Testis (tissue), 2 donors: ENCODE results near the gene MALAT1.

Experiments
- CTCF ChIP-seq, 3 experiments: fragments of 450-650 bp in 2 of 3; fragments of 200-600 bp in 1 of 3; sonication (generic) in 1 of 3; IDR thresholded peaks; one replicate each; pipeline ENCODE4 v1.5.1; 2016 to 2019; ENCODE audit warnings: antibody characterized with exemption in 3 of 3, mild to moderate bottlenecking in 2 of 3, moderate library complexity in 1 of 3
- POLR2A ChIP-seq: fragments of 450-650 bp; IDR thresholded peaks from one replicate; pipeline ENCODE4 v1.6.1; 2017; ENCODE audit warnings: antibody characterized with exemption, mild to moderate bottlenecking, moderate library complexity

GRCh38 chr11:65486570-65487466, 12.0 kb upstream of the MALAT1 start:
- TF ChIP-seq CTCF (IDR thresholded peaks at IDR 0.05): no peak
- no peak for TF ChIP-seq POLR2A
